Airway epithelial cell (primary cell): ENCODE data around the gene NAALADL2. TPM values are rescaled to one million over a fixed set of nuclear protein-coding genes. Genes with fewer than 3 reads are reported as not detected.

Experiments used
- total RNA-seq: library from RNA; depleted of rRNA; stranded (reverse); fragments of >200 nt; gene quantifications from 2 replicates; pipeline ENCODE4 v1.2.3, GENCODE V29; 2015

Gene NAALADL2
- total RNA-seq = 0.23 and 0.92 TPM in 2 replicates

GRCh38 chr3:174859114-174859735 lies at the start of gene NAALADL2:
Gene NAALADL2 (plus strand): TSS chr3:174859334.

